Measurements from ENCODE around the gene FAM181A.
A peak's percentile ranks its signal among the peaks of the same experiment; 100 is the strongest.

The FAM181A gene

DNA sequence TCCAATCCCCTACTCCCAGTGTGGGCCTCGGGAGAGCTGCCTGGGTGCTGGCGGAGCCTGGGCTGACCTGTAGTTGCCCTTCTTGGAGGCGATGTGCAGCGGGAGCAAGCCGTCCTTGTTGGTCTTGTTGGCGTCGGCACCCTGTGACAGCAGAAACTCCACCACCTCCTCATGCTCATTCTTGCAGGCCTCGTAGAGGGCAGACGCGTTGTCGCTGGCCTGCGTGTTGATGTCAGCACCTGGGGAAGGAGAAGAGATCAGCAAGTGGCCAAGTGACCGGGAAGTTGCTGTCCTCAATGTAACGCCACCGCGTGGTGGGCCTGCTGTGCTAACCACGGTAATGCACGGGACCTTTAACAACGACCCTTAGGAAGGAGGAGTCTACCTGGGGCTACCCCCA, 20.1 kb downstream of the FAM181A start:
- DNase-seq (ENCODE audit: low read depth in 2 of 2, low spot score in 1 of 2) = no peak

GRCh38 chr14:93949511-93950075, 22.4 kb downstream of the FAM181A start:
- DNase-seq (ENCODE audit: low read depth in 2 of 2, low spot score in 1 of 2) = no peak

DNA sequence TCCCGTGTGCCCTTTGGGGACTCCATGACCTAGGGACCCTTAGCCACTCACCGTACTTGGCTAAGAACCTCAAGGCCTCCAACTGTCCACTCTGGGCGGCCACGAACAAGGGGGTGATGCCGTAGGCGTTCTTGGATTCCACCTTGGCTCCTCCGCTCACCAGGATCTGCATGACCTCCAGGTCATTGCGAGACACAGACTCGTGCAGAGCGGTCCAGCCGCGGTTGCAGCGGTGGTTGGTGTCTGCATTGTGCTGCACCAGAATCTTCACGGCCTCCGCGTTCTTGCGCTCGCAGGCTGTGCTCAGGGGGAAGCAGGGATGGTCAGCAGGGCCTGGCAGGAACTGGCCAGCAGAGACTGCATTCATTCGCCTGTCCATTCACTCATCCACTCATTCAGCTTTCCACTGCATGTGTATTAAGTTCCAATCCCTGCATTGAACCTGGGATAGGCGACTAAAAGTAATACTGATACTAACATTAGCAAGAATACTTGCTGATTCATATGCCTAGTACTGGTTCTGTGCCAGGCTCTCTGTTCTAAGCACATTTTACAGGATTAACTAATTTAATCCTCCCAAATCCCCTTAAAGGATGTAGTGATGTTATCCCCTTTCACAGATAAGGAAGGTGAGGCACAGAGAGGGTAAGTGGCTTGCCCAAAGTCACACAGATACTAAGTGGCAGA, 23.9 kb downstream of the FAM181A start:
- no peak for DNase-seq (ENCODE audit: low read depth in 2 of 2, low spot score in 1 of 2)

- DNase-seq (ENCODE audit: low read depth in 2 of 2, low spot score in 1 of 2) = no peak
Measured at GRCh38 chr14:93951635-93952540, 24.7 kb downstream of the FAM181A start.

GRCh38 chr14:93952829-93953228, 25.7 kb downstream of the FAM181A start:
- no peak for DNase-seq (ENCODE audit: low read depth in 2 of 2, low spot score in 1 of 2)

DNA sequence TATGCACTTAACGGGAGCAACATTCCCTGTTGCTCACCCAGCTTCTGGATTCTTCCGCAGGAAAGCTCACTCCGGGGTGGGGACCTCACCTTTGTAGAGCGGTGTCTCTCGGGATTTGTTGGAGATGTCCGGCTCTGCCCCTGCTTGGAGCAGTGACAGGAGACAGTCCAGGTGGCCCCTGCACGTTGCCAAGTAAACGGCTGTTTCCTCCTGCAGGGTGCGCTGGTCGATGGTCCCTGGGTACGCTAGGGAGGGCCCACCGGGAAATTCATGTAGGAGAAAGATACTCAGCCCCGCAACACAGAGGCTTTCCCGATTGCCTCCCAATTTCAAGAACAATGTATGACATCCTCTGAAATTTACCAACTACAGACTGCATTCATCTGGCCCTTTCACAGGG, 26.1 kb downstream of the FAM181A start:
- DNase-seq (ENCODE audit: low read depth in 2 of 2, low spot score in 1 of 2) = no peak

DNA sequence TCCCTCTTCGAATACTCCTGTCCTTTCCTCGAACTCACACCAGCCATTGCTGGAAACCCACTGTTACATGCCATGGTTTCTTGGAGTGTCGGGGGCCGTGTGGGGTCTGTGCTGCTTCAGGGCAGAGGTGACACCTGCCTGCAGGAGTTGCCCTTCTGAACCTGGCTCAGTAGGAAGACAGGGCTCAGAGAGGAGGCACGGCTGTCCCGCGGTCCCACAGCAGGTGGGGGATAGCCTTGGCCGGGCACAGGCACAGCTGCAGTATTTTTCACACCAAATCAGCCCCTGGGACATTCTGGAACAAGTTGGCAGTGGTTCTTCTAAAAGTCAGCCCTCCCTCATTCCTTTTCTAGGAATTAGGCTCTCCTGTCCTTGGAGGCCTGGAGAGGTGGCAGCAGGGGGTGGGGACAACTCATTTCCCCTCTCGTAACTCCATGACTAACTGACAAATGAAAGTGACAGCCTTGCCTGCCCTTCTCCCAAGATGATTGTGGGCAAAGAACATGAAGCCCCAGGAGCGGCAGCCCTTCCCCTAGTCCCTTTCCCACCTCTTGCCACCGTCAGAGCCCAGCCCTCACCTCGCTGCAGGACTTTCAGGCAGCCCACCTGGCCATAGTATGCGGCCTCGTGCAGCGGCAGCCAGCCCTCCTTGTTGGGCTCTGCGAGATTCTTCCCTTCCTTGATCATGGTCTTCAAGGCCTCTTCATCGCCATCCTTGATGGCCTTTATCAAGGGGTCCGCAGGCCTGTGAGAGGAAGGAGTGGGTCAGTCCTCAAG, 26.8 kb downstream of the FAM181A start:
- DNase-seq (ENCODE audit: low read depth in 2 of 2, low spot score in 1 of 2) = no peak

DNA sequence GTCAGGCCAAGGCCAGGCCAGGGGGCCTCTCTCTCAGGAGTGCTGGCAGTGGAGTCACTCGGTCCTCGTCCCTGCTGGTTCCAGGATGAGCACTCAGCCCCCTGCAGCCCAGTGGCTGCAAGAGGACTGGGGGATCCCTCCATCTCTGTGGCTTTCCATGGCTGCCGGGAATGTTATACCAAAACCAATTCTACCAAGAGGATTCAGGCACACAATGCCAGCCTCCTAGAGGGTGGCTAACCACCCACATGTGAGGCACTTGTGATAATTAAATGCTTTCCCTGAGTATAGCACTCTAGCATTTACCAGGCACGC, 27.3 kb downstream of the FAM181A start:
- DNase-seq (ENCODE audit: low read depth in 2 of 2, low spot score in 1 of 2) = no peak

GRCh38 chr14:93954900-93955849, 28.0 kb downstream of the FAM181A start:
- DNase-seq (ENCODE audit: low read depth in 2 of 2, low spot score in 1 of 2) = peak in 1 of 2 donors; percentile 20

DNA sequence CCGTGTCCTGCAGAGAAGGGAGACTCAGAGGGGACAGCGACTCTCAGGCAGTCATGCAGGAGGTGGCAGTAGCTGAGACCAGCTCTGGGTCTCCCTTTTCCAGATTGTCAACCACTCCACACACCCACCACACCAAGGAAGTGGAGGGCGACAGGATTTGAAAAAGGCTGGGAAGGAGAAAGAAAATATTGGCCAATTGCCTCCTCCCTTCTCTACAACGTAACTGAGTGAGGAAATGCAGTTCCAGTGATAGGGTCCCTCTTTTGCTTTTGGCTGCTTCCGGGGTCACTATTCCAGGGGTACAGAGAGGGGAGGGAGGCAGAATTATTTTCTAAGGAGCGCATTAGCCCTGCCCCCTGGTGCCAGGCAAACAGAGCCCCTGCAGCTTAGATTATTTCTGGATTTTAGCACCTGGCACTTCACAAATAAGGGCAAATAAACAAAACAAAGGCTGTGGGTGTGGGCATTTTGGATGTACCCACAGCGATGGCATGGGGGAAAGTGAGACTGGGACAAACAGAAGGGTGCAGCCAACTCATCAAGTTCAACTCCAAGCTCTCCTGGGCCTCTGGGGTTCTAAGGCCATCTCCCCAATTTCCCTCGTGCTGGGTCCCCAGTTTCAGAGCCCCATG, 28.8 kb downstream of the FAM181A start:
- no peak for DNase-seq (ENCODE audit: low read depth in 2 of 2, low spot score in 1 of 2)

DNA sequence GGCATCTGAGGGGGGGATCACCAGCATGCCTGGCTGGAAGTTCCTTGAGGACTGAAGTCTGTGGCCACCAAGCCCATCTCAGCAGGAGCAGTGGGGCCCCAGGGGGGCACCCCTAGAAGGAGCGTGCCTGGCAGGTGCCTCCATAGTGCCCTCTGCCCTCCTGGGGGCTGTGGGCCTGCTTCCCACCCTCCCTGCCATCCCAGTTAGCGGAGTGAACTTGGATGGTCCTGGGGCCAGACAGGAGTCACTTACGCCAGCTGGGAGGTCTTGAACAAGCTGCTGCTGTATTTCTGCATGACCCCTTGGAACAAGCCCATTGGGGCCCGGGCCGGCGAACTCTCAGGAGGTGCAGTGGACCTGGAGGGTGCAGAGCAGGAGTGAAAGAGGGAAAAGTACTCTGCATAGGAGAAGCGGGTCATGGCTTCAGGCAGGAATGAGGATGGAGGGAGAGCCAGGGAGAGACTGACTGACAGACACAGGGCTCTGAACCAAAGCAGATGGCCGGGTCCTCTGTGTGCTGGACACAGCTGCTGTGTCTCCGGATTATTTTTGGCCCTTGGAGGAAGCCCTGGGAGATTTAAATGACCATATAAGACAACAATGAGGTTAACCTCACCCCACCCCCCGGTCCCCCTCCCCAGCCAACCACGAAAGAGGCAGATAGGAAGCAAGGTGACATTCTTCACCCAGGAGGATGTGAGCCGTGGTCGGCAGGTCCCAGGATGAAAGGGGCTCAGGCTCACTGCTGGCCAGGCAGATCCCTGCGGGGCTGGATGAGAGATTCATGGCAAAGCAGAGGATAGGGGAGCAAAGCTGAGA, 29.6 kb downstream of the FAM181A start:
- no peak for DNase-seq (ENCODE audit: low read depth in 2 of 2, low spot score in 1 of 2)

DNA sequence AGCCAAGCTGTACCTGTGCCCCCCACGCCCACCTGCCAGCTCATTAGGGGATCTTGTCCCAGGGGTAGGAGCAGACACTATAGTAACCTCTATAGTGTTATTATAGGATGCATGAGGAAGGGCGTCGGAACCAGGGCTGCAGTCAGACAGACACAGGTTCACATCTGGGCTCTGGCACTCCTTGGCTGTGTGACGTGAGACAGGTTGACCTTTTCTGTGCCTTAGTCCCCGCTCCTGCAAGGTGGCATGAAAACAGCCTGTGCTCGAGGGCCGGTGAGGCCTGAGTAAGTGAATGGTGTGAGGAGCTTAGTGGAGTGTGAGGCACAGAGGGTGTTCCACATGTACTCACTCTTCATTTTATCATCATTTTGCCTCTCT, 30.2 kb downstream of the FAM181A start:
- DNase-seq (ENCODE audit: low read depth in 2 of 2, low spot score in 1 of 2) = no peak

DNA sequence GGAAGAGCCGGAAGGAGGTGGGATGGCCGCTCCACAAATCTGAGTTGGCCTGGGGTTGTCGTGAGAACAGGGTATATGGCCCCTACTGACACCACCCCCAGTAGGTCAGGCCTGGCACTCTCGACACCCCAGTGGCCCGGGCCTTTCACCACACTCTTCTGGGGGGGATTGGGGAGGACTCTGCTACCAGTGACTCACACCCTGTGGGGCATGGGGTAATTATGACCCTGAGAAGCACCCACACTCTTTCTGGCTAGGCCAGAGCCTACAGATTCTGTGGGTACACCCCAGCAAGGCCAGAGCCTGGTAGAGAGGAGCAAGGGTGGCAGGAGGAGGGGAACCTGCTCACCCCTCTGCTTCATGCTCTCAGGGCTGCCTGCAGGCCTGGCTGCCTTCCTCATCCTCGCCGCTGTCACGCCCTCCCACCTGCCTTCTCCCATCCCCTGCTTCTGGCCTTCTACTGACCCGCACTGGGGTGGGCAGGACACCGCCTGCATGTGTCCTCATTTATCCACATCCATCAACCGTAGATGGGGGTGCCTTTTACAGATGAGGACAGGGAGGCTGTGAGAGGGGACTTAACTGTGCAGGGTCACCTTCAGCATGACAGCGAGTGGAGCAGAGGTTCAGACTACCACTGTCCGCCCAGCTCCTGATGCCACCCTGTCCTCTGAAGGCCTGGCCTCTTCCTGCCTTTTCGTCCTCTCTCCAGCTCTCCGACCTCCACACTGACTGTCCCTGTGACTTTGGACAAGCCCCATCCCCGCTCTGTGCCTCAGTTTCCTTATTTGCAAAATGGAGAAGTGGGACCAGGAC, 30.8 kb downstream of the FAM181A start:
- no peak for DNase-seq (ENCODE audit: low read depth in 2 of 2, low spot score in 1 of 2)

DNA sequence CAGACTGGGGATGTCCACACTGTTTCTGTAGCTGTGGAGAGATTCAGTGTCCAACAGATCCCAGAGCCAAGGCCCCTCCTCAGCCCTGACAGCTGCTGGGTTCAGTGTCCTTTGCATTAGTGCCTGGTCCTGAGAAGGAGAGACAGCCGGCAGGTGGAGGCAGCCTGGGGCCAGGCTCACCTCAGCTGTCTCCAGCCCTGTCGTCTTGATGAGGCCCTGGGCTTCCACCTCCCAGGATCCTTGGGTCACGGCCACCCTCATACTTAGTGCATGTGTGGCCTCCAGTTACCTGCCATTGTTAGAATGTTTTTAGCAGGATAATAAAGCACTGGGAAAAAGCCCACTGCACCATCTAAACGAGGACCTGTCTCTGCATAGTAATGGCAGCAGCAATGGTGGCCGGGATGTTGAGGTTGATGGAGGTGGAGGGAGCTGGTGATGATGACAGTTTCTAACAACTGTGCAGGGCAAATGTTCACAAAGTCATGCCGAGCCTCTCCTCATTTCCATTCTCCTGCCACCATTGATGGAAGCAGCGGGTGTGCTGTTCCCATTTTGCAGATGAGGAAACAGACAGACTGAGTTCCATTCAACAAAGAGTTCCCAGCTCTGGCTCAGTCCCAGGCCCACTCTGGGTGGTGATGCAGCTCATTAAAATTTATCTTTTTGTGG, 31.6 kb downstream of the FAM181A start:
- no peak for DNase-seq (ENCODE audit: low read depth in 2 of 2, low spot score in 1 of 2)

GRCh38 chr14:93959239-93960107, 32.3 kb downstream of the FAM181A start:
- DNase-seq (ENCODE audit: low read depth in 2 of 2, low spot score in 1 of 2) = peak; percentile 74 to 80

GRCh38 chr14:93960108-93960475, 32.9 kb downstream of the FAM181A start:
- no peak for DNase-seq (ENCODE audit: low read depth in 2 of 2, low spot score in 1 of 2)
